Endothelial cell of umbilical vein (primary cell): ENCODE measurements around the gene NR3C2.

ENCODE experiments used
- EZH2 ChIP-seq: IDR thresholded peaks from 2 replicates; pipeline ENCODE4 v1.6.1; 2012; ENCODE audit warnings: borderline replicate concordance, low read depth, mild to moderate bottlenecking, moderate library complexity, low read length, inconsistent platforms; ENCODE audit not compliant: severe bottlenecking
- MAX ChIP-seq: IDR thresholded peaks from 2 replicates; pipeline ENCODE4 v1.6.1; 2011; ENCODE audit not compliant: insufficient read depth, insufficient read length
- MYC ChIP-seq: IDR thresholded peaks from one replicate; pipeline ENCODE4 v1.6.1; 2011; ENCODE audit warnings: mild to moderate bottlenecking, low read depth, low read length
- POLR2A ChIP-seq: IDR thresholded peaks from 2 replicates; pipeline ENCODE4 v1.6.1; 2012; ENCODE audit warnings: low read depth, mild to moderate bottlenecking, control low read depth, low read length
- POLR2AphosphoS5 ChIP-seq: IDR thresholded peaks from 2 replicates; pipeline ENCODE4 v1.6.1; 2012; ENCODE audit warnings: low read depth, mild to moderate bottlenecking, control low read depth, low read length, moderate library complexity; ENCODE audit not compliant: insufficient read depth
- TF ChIP-seq, protein P1 (sequence below), 2 donors: IDR thresholded peaks; 1 replicate in 1 of 2; 2 replicates in 1 of 2; pipeline ENCODE4 v1.5.1; 2011; ENCODE audit warnings: low read length in 2 of 2, mild to moderate bottlenecking in 2 of 2, moderate library complexity in 2 of 2, control low read depth in 1 of 2, inconsistent platforms in 1 of 2, low read depth in 1 of 2; ENCODE audit not compliant: insufficient read depth in 1 of 2; ENCODE audit errors: extremely low read depth in 1 of 2

DNA sequence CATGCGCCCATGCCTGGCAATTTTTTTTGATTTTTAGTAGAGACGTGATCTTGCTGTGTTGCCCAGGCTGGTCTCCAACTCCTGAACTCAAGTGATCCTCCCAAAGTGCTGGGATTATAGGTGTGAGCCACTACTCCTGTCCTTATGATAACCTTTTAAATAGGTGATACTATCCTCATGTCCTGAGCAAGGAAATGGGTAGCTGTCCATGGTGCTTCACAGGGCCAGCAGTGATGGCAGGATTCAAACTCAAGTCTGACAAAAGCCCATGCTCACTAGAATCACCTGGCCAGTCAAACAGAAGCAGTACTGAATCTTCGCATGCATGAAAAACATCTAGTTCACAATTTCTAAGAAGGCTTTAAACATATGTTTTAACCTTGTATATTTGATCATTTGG lies 235.1 kb downstream of the NR3C2 start:
- TF ChIP-seq, protein P1, sequence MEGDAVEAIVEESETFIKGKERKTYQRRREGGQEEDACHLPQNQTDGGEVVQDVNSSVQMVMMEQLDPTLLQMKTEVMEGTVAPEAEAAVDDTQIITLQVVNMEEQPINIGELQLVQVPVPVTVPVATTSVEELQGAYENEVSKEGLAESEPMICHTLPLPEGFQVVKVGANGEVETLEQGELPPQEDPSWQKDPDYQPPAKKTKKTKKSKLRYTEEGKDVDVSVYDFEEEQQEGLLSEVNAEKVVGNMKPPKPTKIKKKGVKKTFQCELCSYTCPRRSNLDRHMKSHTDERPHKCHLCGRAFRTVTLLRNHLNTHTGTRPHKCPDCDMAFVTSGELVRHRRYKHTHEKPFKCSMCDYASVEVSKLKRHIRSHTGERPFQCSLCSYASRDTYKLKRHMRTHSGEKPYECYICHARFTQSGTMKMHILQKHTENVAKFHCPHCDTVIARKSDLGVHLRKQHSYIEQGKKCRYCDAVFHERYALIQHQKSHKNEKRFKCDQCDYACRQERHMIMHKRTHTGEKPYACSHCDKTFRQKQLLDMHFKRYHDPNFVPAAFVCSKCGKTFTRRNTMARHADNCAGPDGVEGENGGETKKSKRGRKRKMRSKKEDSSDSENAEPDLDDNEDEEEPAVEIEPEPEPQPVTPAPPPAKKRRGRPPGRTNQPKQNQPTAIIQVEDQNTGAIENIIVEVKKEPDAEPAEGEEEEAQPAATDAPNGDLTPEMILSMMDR (IDR thresholded peaks at IDR 0.05; ENCODE audit: extremely low read depth in 1 of 2, insufficient read depth in 1 of 2, low read depth in 1 of 2, low read length in 2 of 2) = no peak
- TF ChIP-seq MAX = no peak
- no peak for TF ChIP-seq MYC
- no peak for TF ChIP-seq EZH2
- no peak for TF ChIP-seq POLR2A
- no peak for TF ChIP-seq POLR2AphosphoS5
